NCI-H2081 treated with DMSO at 0.1 percent for 48 hours (cell line): ENCODE data around the gene ARMH2.
"Not testable (repeated sequence)": the region's sequence is repeated elsewhere in the genome, so short reads cannot be mapped to it uniquely, and the experiment has no call there.

Experiments
- DNase-seq: peaks from one replicate; lab custom pipeline; 2025; lab: John Stamatoyannopoulos, UW

ARMH2 gene

DNA sequence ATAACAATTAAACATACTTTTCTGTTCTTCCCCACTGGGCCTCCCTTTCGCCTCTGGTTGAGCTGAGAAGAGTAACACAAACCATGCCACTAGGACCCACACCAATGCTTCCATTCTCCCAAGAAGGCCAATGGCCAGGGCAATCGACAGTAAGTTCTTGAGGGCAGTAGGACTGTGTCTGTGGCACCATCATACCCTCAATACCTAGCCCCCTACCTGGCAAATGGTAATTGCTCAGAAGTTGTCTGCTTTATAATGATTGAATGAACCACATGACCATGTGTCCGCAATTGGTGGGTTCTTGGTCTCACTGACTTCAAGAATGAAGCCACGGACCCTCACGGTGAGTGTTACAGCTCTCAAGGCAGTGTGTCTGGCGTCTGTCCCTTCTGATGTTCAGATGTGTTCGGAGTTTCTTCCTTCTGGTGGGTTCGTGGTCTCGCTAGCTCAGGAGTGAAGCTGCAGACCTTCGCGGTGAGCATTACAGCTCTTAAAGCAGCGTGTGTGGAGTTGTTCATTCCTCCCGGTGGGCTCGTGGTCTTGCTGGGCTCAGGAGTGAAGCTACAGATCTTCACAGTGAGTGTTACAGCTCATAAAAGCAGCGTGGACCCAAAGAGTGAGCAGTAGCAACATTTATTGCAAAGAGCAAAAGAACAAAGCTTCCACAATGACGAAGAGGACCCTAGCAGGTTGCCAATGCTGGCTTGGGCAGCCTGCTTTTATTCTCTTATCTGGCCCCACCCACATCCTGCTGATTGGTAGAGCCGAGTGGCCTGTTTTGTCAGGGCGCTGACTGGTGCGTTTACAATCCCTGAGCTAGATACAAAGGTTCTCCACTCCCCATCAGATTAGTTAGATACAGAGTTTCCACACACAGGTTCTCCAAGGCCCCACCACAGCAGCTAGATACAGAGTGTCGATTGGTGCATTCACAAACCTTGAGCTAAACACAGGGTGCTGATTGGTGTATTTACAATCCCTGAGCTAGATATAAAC lies 33.6 kb downstream of the ARMH2 start:
- DNase-seq, result not testable (repeated sequence)

- no peak for DNase-seq
These were observed 35.1 kb downstream of the ARMH2 start for GRCh38 chr6:24763578-24763977.

DNA sequence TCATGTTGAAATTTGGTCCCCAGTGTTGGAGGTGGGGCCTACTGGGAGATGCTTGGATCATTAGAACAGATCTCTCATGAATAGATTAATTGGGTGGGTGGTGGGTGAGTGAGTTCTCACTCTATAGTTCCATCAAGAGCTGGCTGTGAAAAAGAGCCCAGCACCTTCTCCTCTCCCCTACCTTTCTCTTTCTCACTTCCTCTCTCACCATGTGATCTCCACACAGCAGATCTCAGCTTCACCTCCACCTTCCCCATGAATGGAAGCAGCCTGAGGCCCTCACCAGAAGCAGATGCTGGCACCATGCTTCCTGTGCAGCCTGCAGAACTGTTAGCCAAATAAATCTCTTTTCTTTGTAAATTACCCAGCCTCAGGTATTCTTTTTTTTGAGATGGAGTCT lies 36.9 kb downstream of the ARMH2 start:
- no peak for DNase-seq

DNA sequence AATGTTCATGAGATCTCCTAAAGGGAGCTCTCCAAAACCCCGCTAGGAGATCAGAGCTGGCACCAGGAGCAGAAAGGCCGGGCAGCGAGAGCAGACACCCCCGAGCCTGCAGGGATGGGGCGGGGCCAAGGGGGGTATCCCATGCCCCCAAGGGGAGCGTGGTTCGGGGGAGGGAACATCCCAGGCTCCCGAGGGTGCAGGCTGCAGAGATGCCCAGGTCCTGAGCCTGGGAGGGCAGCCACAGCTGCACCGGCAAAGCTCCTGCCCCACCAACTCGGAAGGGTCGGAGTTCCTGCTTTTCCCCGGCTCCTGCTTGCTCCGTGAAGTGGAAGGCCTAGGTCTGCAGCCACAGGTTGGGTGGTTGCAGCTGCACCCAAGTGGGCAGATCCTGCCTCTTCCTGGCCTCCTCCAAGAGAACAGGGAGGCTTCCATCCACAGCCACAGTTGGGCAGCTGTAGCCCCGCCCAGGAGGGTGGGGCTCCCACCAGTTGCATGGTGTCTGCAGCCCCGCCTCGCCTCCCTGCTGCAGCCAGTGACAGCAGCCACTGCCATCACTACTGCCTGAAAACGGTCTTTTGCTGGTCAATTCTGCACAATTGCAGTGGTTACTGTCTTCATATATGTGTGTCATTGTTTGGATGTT lies 37.4 kb downstream of the ARMH2 start:
- DNase-seq, result no peak

DNA sequence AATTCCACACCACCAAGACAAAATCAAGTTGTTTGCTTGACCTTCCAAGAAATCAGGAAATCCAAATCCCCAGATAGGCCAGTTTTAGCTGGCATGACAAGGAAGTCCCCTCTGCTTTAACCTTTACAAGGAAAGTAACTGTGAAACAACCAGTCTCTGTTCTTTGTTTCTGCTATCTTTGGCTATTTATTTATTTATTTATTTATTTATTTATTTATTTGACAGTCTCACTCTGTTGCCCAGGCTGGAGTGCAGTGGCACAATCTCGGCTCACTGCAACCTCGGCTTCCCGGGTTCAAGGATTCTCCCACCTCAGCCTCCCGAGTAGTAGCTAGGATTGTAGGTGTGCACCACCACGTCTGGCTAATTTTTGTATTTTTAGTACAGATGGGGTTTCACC lies 38.5 kb downstream of the ARMH2 start:
- no peak for DNase-seq

- DNase-seq, result no peak
These were observed 39.0 kb downstream of the ARMH2 start for GRCh38 chr6:24759718-24760117.

- no peak for DNase-seq
These were observed 41.1 kb downstream of the ARMH2 start for GRCh38 chr6:24757611-24758010.

DNA sequence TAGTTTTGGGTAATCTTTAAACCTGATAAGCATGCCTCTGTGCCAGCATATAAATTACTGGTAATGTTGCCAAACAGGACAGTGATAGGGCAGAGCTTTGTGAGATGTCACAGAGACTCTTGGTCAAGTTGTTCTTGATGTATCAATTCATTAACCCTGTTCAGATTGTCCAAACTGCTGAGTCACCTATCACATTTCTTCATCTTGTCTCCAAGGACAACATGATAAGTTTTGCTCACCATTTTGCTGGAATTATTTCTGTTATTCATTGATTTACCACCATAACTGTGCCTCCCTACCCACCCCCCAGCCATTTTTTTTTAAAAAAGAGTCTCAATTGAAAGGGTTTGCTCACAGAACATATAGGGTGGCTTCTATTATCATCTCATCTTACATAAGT lies 43.4 kb downstream of the ARMH2 start:
- no peak for DNase-seq

DNA sequence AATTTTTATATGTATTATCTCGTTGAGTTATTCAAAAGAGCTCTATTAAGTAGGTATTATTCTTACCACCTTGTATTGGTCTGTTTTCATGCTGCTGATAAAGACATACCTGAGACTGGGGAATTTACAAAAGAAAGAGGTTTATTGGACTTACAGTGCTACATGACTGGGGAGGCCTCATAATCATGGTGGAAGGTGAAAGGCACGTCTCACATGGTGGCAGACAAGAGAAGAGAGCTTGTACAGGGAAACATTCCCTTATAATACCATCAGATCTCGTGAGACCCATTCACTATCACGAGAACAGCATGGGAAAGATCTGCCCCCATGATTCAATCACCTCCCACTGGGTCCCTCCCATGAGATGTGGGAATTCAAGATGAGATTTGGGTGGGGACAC lies 44.3 kb downstream of the ARMH2 start:
- DNase-seq, result not testable (repeated sequence)

DNA sequence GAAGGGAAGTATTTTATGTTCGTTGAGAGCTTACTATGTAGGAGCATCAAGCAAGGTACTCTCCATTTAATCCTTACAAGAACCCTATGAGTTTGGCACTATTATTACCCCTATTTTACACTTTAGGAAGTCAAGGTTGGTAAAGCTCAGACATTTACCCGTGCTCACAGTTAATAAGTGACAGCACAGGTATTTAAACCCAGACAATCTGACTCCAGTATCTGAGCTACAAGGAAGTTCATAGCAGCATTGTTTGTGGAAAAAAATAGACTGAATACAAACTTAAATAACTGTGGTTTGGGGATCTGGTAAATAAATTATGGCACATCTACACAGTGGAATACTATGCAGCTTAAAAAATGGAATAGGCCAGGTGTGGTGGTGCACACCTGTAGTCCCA lies 45.2 kb downstream of the ARMH2 start:
- DNase-seq, result no peak

DNA sequence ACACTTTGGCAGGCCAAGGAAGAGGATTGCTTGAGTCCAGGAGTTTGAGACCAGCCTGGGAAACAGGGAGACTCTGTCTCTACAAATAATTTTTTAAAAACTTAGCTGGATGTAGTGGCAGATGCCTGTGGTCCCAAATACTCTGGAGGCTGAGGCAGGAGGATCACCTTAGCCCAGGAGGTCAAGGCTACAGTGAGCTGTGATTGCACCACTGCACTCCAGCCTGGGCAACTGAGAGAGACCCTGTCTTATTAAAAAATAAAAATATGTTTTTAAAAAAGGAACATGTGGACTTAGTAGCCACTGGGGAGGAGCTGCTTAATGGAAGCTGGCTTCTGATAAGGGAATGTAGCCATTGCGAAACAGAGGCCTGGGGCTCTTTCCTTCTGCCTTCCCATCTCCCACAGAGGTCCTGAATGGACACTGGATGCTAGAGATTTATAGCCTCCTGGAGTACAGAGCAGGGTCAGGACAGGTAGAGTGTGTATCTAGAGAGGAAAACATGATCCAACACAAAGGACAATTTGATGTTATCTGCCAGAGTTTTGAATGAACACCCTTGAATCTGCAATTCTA lies 45.7 kb downstream of the ARMH2 start:
- DNase-seq, result no peak

DNA sequence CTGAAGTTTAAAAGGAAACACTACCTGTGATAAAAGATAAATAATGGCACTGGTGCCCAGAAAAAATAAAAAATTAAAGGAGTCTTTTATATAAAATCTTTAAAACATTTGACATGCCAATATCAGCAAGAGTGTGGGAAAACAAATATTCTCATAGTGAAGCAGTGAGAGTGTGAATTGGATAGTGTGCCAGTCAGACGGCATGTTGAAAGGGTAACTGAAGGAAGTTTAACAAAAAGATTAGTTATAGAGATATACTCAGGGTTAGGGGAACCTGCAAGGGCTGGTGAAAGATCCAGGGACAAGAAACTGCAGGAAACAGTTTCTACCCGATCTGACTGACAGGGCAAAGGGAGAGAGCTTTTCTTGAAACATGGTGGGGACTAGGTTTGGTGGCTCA lies 46.2 kb downstream of the ARMH2 start:
- no peak for DNase-seq

DNA sequence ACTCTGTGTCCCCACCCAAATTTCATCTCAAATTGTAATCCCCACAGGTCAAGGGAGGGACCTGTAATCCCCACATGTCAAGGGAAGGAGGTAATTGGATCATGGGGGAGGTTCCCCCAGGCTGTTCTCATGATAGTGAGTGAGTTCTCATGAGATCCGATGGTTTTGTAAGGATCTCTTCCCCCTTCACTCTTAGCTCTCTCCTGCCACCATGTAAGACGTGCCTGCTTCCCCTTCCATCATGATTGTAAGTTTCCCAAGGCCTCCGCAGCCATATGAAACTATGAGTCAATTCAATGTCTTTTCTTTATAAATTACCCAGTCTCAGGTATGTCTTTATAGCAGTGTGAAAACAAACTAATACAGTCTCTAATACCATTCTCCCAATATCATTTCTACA lies 47.8 kb downstream of the ARMH2 start:
- not testable (repeated sequence) for DNase-seq

DNA sequence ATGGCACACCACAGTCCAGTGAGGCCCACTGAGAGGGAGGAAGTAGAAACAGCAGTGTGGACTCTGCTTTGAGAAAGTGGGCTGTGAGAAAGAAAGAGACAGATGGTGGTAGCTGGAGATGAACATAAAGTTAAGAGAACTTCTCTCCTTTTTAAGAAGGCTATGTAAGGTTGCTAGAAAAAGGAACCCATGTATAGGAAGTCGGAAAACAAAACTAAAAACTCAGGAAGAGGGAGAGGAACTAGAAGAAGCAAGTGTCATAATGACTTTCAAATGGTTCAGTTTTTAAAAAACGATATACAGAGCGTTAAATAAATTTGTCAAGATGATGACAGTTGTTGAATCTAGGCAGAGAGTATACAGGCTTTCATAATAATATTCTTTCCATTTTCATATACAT lies 49.4 kb downstream of the ARMH2 start:
- no peak for DNase-seq
